Measurements from ENCODE around the gene ITGA2.

The ITGA2 gene

DNA sequence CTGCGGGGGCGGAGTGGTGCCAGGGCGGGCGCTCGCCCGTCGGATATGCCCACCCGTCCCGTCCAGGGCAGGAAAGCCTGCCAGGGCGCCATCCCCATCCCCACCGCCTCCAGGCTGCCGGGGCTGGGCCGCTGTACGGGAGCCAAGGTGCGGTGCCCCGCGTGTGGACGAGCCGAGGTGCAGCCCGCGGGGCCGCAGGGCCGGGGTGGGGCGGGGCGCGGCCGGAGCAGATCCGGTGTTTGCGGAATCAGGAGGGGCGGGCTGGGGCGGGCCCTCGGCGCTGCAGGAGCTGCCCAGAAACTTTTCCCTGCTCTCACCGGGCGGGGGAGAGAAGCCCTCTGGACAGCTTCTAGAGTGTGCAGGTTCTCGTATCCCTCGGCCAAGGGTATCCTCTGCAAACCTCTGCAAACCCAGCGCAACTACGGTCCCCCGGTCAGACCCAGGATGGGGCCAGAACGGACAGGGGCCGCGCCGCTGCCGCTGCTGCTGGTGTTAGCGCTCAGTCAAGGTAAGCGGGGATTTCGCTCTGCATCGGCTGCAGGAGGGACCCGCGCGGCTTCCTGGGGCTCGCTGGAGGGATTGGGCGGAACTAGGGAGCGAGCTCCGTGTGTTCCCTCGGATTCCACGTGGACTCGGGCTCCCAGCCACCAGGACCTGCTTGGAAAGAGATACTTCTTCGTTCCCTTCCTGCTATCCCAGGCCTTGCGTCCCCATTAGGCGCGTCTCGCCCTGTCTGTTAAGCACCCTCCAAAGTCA, at the start of gene ITGA2:
Gene ITGA2 (plus strand): TSS at position 328 of the 756 bp plus-strand sequence. CDS start 117 bp downstream, at position 445.
- TF ChIP-seq CTCF (conservative IDR thresholded peaks at IDR 0.05) (no peak), ZFX (IDR thresholded peaks at IDR 0.05) (no peak)
- H3K27ac ChIP-seq: peak within 1 kb of the TSS; percentile 60

GRCh38 chr5:52943285-52943684, 45.9 kb upstream of the ITGA2 start:
- H3K27ac ChIP-seq: no peak overlapping the region
- TF ChIP-seq CTCF (conservative IDR thresholded peaks at IDR 0.05) (peak; percentile 53), ZFX (IDR thresholded peaks at IDR 0.05) (no peak)

DNA sequence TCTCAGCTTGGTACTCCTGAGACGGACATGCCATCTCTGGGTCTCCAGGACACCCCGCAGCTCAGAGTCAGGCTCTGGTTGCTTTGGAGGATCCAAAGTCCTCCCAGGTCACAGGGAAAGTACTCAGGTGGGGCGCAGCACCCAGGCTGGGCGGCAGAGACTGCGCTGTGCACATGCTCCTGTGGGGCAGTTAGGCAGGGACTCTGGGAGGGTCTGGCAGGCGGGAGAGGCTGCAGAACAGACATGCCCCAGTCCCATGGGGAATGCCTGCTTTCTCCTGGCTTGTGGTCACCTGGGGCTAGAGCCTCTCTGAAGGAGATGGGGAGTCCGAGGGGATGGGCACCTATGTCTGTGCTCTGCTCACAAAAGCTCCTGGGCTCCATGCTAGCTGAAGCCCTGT, 45.3 kb upstream of the ITGA2 start:
- TF ChIP-seq CTCF (conservative IDR thresholded peaks at IDR 0.05) (no peak), ZFX (IDR thresholded peaks at IDR 0.05) (no peak)
- H3K27ac ChIP-seq: no peak overlapping the region

GRCh38 chr5:52945040-52945439, 44.1 kb upstream of the ITGA2 start:
- TF ChIP-seq ZFX (IDR thresholded peaks at IDR 0.05) (no peak), CTCF (conservative IDR thresholded peaks at IDR 0.05) (no peak)
- H3K27ac ChIP-seq: no peak overlapping the region

GRCh38 chr5:52947208-52947607, 41.9 kb upstream of the ITGA2 start:
- H3K27ac ChIP-seq: no peak overlapping the region
- no peak for TF ChIP-seq CTCF (conservative IDR thresholded peaks at IDR 0.05)
- TF ChIP-seq ZFX (IDR thresholded peaks at IDR 0.05): no peak

- H3K27ac ChIP-seq: no peak overlapping the region
Observed at GRCh38 chr5:52947851-52948250, 41.3 kb upstream of the ITGA2 start.

More at GRCh38 chr5:52947851-52948250, 41.3 kb upstream of the ITGA2 start:
- no peak for TF ChIP-seq CTCF (conservative IDR thresholded peaks at IDR 0.05)

All from C4-2B (cell line).